OCI-LY3 (cell line): ENCODE results near the gene HLF.

Experiments used
- EZH2phosphoT487 ChIP-seq: fragments of 200-600 bp; shearing (Covaris generic); IDR thresholded peaks from 2 replicates; pipeline ENCODE4 v1.6.1; 2018; ENCODE audit warnings: antibody characterized with exemption, mixed run types, low read depth
- TF ChIP-seq, protein P1 (sequence below): fragments of 200-600, 300-600 bp; sonication (generic); IDR thresholded peaks from 2 replicates; pipeline ENCODE4 v1.5.1; 2014; ENCODE audit warnings: antibody characterized with exemption, low read length, low read depth

DNA sequence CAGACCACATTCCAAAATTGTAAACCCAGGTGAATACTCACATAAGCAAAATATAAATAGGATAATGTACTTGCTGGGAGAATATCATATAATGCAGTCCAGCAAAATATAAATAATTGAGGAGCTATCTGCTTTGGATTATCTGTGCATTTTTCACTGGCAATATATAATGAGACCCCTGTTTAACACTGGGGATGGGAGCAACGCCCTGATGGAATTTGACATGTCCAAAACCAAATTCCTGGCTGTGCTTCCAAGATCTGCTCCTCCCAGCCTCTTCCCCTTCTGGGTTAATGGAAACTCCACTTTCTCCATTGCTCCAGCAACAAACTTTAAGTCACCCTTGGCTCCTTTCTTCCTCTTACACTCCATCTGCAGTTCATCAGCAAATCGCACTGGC is 35.5 kb upstream of the HLF start:
- TF ChIP-seq, protein P1, sequence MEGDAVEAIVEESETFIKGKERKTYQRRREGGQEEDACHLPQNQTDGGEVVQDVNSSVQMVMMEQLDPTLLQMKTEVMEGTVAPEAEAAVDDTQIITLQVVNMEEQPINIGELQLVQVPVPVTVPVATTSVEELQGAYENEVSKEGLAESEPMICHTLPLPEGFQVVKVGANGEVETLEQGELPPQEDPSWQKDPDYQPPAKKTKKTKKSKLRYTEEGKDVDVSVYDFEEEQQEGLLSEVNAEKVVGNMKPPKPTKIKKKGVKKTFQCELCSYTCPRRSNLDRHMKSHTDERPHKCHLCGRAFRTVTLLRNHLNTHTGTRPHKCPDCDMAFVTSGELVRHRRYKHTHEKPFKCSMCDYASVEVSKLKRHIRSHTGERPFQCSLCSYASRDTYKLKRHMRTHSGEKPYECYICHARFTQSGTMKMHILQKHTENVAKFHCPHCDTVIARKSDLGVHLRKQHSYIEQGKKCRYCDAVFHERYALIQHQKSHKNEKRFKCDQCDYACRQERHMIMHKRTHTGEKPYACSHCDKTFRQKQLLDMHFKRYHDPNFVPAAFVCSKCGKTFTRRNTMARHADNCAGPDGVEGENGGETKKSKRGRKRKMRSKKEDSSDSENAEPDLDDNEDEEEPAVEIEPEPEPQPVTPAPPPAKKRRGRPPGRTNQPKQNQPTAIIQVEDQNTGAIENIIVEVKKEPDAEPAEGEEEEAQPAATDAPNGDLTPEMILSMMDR: no peak
- TF ChIP-seq EZH2phosphoT487: no peak
